H1 (cell line): ENCODE measurements around the gene NSF.
"Not testable (repeated sequence)": the region's sequence is repeated elsewhere in the genome, so short reads cannot be mapped to it uniquely, and the experiment has no call there.

Experiments
- CEBPB ChIP-seq: IDR thresholded peaks from 2 replicates; pipeline ENCODE4 v1.6.1; 2012; ENCODE audit warnings: low read depth, low read length
- POU5F1 ChIP-seq: IDR thresholded peaks from 2 replicates; pipeline ENCODE4 v1.6.1; 2011; ENCODE audit warnings: low read depth, mild to moderate bottlenecking, low read length, moderate library complexity
- RFX5 ChIP-seq: IDR thresholded peaks from 2 replicates; pipeline ENCODE4 v1.6.1; 2011; ENCODE audit warnings: low read depth, low read length, improper control_type of control experiment, borderline replicate concordance
- SP4 ChIP-seq: IDR thresholded peaks from 2 replicates; pipeline ENCODE4 v1.6.1; 2012; ENCODE audit warnings: low read length, inconsistent platforms
- SRF ChIP-seq: IDR thresholded peaks from 2 replicates; pipeline ENCODE4 v1.6.1; 2011; ENCODE audit warnings: mild to moderate bottlenecking, low read depth, low read length, moderate library complexity
- TF ChIP-seq, protein P1 (sequence below), 3 experiments: IDR thresholded peaks; 1 replicate in 2 of 3; 2 replicates in 1 of 3; pipeline versions ENCODE4 v1.5.1 to v1.6.1; 2011; ENCODE audit warnings: low read length in 3 of 3, mild to moderate bottlenecking in 3 of 3, inconsistent platforms in 2 of 3, low read depth in 1 of 3, moderate library complexity in 1 of 3; ENCODE audit not compliant: insufficient read depth in 1 of 3; ENCODE audit errors: control extremely low read depth in 1 of 3
- TF ChIP-seq, protein P2 (sequence below): IDR thresholded peaks from 2 replicates; pipeline ENCODE4 v1.6.1; 2011; ENCODE audit warnings: low read depth, mild to moderate bottlenecking, low read length; ENCODE audit not compliant: insufficient read depth

DNA sequence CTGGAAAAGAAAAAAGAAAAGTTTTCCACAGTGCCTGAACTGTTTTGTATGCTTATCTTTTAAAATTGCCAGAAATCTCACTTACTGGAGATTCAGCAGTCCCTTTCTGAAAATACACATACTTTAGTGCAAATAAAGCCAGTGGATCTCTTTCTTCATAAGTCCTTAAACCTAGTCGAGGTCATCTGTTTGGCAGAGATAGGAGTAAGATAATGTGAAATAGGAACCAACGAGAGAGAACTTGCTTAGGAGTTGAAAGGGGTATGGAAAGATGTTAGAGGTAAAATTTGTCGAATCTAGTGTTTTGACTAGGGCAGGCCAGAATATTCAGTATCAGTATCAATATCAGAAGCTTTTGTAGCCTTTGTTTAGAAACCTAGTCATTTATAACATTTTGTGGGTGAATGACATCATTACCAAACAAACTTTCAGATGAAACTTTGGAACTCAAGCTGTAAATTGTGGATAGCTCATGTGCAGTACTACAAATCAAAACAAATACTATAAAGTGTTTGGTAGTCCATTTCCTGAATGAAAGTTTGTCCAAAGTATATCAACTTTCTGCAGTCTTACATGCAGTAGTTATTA lies 8.0 kb downstream of the NSF start:
- TF ChIP-seq, protein P1, sequence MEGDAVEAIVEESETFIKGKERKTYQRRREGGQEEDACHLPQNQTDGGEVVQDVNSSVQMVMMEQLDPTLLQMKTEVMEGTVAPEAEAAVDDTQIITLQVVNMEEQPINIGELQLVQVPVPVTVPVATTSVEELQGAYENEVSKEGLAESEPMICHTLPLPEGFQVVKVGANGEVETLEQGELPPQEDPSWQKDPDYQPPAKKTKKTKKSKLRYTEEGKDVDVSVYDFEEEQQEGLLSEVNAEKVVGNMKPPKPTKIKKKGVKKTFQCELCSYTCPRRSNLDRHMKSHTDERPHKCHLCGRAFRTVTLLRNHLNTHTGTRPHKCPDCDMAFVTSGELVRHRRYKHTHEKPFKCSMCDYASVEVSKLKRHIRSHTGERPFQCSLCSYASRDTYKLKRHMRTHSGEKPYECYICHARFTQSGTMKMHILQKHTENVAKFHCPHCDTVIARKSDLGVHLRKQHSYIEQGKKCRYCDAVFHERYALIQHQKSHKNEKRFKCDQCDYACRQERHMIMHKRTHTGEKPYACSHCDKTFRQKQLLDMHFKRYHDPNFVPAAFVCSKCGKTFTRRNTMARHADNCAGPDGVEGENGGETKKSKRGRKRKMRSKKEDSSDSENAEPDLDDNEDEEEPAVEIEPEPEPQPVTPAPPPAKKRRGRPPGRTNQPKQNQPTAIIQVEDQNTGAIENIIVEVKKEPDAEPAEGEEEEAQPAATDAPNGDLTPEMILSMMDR (IDR thresholded peaks at IDR 0.05; ENCODE audit: control extremely low read depth in 1 of 3, insufficient read depth in 1 of 3, low read depth in 1 of 3, low read length in 3 of 3) = not testable (repeated sequence)
- TF ChIP-seq SRF, CEBPB, POU5F1, SP4, RFX5: not testable (repeated sequence)
- TF ChIP-seq, protein P2, sequence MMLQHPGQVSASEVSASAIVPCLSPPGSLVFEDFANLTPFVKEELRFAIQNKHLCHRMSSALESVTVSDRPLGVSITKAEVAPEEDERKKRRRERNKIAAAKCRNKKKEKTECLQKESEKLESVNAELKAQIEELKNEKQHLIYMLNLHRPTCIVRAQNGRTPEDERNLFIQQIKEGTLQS = not testable (repeated sequence)
